Nucleus accumbens (tissue), 56 donors: ENCODE data around the gene SPG7.

ENCODE experiments used
- DNase-seq, 56 donors: peaks; one replicate each; lab custom pipeline; 2025; lab: John Stamatoyannopoulos, UW

SPG7 gene

DNA sequence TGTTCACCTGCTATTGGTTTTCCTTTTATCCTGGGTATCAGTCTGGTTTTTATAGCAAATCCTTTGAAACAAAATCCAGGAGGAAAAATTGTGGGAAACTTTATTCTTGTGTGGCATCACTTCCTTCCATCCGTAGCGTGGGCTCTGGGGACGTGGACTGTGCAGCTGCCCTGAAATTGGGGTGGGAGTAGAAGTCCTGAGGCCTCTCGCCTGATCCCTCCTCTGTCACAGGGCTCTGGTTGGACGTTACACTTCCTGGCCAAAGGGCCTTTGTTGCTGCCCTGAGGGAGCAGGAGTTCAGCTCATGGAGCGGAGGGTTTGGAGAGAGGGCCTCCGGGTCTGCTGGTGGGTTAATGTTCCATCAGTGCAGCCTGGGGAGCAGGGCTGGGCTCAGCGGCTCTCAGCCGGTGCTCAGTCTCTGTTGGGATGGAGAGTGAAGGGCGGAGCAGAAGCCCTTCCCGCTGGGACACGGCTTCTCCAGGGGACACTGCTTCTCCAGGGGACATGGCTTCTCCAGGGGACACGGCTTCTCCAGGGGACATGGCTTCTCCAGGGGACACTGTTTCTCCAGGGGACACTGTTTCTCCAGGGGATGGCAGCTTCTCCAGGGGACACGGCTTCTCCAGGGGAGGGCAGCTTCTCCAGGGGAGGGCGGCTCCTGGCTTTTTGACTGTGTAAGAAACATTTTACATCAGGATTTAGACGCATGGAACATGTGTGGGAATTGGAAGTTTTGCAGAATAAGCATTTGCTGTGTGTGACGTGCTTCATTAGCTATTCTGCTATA, 37.0 kb downstream of the SPG7 start:
- no peak for DNase-seq

GRCh38 chr16:89545831-89546574, 37.8 kb downstream of the SPG7 start:
- no peak for DNase-seq

DNA sequence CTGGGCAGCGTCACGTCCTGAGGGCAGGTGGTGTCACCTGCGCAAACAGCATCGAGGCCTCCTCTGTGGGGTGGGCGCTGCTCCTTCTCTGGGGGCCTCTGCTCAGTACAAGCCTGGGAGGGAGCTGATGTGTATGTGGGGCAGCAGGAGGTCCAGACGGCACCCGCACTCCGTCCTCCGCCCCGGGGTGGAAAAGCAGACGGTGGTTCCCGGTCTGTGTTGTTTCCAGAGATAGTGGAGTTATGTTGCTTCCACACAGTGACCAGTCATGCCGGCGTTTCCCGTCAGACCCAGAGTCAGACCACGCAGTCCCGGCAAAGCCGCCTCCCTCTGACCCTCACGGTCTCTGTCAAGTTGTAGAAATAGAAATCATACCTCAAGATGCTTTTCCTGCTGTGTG, 38.6 kb downstream of the SPG7 start:
- DNase-seq: no peak

- DNase-seq: no peak
Observed at GRCh38 chr16:89547291-89547690, 39.1 kb downstream of the SPG7 start.

DNA sequence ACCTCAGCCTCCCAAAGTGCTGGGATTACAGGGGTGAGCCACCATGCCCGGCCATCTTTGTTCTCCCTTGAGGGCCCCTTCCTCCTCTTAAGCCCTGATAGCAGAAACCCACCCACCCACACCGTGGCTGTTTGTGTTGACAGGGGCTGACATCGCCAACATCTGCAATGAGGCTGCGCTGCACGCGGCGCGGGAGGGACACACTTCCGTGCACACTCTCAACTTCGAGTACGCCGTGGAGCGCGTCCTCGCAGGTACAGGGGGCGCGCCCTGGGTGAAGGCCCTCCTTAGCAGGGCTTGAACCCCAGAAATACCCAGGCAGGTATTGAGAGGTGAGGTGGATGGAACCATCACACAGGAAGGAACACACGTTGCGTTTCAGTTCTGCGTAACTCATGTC, 39.7 kb downstream of the SPG7 start:
- DNase-seq: no peak

DNA sequence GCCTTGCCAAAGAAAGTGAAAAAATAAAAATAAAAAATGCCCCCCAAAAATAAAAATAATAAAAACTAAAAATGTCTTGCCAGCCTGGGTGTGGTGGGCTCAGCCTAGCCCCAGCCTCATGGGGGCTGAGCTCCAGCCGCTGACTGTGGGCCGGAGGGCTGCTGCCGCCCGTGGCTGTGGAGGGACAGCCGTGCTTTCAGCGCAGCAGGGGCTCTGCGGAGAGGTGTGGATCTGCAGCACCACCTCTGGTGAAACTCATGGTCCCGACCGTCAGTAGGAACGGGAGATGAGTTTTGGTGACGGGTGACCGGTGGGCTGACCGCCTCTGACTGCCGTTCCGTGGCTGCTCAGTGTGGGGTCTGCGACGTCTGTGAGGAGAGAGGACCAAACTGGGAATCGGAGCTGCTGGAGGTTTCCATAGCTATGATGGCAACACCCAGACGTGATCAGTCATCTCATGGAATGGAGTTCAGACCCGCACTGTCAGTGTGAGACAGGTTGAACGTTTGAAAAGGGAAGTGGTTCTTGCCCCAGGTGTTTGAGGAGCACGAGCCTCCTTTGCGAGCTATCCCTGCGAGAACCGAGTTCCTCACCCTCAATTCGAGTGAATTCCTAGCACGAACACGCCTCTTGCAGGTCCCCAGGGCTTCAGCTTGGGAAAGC, 40.3 kb downstream of the SPG7 start:
- no peak for DNase-seq

GRCh38 chr16:89549007-89549700, 41.0 kb downstream of the SPG7 start:
- DNase-seq: no peak

DNA sequence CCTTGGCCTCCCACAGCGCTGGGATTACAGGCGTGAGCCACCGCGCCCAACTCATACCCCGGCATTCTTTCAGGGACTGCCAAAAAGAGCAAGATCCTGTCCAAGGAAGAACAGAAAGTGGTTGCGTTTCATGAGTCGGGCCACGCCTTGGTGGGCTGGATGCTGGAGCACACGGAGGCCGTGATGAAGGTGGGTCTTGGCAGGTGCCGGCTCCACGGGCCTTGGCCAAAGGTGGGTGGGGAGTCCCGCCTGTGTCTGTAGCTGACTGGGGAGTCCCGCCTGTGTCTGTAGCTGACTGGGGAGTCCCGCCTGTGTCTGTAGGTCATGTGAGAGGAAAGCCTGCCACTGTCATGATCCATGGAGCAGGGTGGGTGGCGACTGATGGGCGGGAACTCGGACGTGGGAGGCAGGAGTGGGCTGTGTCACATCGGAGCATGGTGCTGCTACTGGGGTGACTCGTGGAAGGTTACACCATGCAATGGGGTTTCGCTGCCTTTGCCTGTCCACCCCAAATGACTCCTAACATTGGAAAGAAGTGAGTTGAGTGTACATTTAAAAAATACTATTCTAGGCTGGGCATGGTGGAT, 42.3 kb downstream of the SPG7 start:
- no peak for DNase-seq

DNA sequence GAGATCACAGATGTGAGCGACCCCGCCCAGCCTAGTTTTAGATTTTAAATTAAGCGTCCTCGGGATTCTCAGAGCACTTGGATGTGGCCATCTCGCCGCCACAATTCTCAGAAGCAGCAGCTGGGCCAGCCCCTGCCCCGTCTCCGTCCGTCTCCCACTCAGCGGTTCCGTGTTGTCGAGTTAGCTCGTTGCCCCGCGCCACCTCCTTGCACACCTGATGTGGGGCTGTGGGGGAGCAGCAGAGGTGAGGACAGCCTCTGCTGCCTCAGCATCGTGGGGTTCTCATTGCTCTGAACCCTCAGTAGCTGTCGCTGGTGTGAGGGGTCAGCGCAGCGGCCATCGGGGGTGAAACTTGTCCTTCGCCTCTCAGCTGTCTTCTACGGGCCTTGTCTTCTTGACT, 44.1 kb downstream of the SPG7 start:
- DNase-seq: no peak

GRCh38 chr16:89552913-89553312, 44.7 kb downstream of the SPG7 start:
- DNase-seq: no peak

DNA sequence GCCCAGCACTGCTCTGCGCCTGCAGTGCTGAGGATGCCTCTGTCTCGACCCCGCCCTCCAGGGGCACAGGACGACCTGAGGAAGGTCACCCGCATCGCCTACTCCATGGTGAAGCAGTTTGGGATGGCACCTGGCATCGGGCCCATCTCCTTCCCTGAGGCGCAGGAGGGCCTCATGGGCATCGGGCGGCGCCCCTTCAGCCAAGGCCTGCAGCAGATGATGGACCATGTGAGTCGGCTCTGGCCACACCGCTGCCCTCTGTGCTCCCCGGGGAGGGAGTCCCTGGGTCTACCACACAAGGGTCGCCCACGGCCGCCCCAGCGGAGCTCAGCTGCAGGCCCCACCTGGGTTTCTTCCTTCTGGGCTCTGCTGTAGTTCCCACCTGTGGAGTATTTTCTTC, 45.5 kb downstream of the SPG7 start:
- DNase-seq: no peak

DNA sequence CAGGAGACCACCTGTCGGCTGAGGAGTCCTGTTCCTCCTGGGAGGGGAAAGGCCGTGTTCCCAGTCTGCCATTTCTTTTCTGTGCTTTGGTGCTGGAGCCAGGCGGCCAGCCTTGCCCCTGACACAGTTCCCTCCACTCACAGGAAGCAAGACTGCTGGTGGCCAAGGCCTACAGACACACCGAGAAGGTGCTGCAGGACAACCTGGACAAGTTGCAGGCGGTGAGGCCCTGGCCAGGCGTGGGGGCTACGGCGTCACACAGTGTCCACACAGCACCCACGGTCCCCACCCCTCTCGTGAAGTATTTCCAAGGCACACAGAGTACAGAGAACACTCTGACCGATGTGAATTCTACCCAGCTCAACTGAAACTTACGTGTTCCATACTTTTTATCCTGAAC, 46.1 kb downstream of the SPG7 start:
- DNase-seq: no peak

DNA sequence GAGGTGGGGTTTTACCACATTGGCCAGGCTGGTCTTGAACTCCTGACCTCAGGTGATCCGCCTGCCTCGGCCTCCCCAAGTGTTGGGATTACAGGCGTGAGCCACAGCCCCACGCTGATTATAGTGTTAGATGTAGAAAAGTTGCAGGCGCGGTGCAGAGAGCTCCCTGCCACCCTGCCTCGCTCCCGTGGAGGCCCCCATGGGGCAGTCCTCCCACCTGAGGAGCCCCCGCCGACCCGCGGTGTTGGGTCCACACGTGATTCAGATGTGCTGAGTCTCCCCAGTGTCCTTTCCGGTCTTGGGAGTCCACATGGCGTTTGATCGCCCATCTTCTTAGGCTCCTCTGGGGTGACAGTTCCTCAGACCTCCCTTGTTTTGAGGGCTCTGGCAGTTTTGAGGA, 47.1 kb downstream of the SPG7 start:
- no peak for DNase-seq

DNA sequence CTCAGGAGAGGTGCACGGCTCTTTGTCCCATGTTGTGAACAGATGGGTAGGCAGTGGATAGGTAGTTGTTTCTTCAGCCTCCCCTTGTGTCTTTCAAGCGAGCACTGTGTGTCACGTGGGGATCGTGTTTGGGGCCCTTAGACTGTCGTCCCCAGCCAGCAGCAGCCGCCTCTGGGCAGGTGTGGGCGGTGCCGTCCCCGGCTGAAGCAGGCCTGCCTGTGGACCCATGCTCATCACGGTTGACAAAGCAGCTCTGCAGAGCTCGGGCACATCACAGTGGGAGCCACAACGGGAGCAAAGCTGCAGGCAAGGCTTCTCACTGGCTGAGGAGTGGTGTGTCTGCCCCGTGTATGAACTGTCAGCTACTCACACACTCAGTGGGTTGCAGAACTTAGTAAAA, 47.6 kb downstream of the SPG7 start:
- no peak for DNase-seq

- peak in 55 of 56 donors; percentile 35 to 96 (median 86) for DNase-seq
Observed at GRCh38 chr16:89556750-89557689, 48.8 kb downstream of the SPG7 start.

DNA sequence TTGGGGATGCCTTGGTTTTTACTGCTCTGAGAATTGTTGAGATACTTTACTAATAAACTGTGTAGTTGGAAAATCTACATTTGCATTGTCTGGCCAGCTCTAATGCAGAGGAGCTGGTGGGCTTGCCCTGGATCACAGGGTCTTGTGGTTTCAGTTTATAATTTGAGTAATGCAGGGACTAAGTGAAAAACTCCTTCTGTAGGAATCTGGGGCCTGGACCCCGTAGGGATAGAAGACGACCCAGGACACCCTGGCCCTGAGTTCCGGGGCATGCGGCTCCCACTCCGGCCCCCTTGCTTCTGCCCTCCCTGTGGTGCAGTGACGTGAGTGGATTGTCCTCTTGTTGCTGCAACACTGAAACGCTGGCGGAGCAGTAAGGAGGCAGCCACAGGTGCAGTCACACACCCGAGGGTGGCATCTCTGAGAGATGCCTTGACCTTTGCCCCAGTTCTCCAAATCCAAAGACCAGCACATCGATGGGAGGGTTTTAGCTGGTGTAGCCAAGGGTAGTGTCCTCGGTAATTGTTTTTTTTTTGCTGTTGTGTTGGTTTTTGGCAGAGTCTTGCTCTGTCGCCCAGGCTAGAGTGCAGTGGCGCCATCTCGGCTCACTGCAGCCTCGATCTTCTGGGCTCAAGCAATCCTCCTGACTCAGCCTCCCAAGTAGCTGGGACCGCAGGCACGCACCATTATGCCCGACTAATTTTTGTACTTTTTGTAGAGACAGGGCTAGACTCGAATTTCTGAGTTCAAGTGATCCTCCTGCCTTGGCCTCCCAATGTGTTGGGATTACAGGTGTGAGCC, 49.7 kb downstream of the SPG7 start:
- no peak for DNase-seq

DNA sequence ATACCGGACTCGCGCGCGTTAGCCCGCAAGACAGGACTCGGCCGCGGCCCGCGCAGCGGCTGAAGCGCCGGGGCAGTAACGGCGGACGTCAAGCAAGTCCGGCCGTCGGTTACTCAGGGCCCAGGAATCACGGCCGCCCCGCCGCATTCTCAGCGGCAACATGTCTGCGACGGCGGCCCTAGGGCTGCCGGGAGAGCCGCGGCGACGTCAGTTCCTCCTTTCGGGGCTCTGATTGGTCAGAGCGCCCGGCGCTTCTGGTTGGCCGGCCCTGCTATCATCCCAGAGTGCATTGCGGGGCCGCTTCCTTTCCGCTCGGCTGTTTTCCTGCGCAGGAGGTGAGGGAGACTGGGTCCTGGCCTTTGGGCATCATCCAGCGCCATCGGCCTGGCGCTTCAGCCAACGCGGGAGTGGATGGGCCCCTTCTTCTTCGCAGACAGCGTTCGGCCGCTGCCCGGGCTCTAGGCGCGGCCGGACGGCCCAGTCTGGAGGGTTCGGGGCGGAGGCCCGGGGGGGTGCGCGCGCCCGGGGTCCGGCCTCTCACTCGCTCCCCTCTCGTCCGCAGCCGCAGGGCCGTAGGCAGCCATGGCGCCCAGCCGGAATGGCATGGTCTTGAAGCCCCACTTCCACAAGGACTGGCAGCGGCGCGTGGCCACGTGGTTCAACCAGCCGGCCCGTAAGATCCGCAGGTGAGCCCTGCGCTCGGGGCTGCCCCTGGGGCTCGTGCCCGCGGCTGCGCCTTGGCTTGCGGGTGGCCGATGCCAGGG, 52.4 kb downstream of the SPG7 start, which contains the start of gene RPL13:
Gene RPL13 (plus strand): TSS at position 305 of the 764 bp plus-strand sequence. CDS start 278 bp downstream, at position 583.
- DNase-seq: peak in 55 of 56 donors; percentile 59 to 97 (median 91)
